Activated naive CD4-positive, alpha-beta T cell treated with anti-CD3 and anti-CD28 coated beads for 36 hours (primary cell): ENCODE measurements around the gene GRIK4. TPM values are rescaled to one million over a fixed set of nuclear protein-coding genes. Genes with fewer than 3 reads are reported as not detected.
"Not testable (repeated sequence)": the region's sequence is repeated elsewhere in the genome, so short reads cannot be mapped to it uniquely, and the experiment has no call there.

ENCODE experiments used
- CTCF ChIA-PET: fragments of 350-600 bp; sonication (Branson Sonifier 250); formaldehyde crosslinking; loops from one replicate; lab custom pipeline; 2021; ENCODE audit warnings: antibody characterized with exemption; lab: Charles Lee
- DNase-seq: peaks from one replicate; pipeline ENCODE4 v3.0.0-alpha.2; 2020
- H3K27ac Mint-ChIP-seq: one replicate; pipeline ENCODE4 v1.8.0; 2021; ENCODE audit warnings: mild to moderate bottlenecking, mixed read lengths
- H3K27me3 Mint-ChIP-seq: one replicate; pipeline ENCODE4 v1.8.0; 2021; ENCODE audit warnings: low read depth, mixed read lengths
- H3K36me3 Mint-ChIP-seq: one replicate; pipeline ENCODE4 v1.8.0; 2021; ENCODE audit warnings: low read depth, mixed read lengths
- H3K4me1 Mint-ChIP-seq: one replicate; pipeline ENCODE4 v1.8.0; 2021; ENCODE audit warnings: low read depth, mixed read lengths
- H3K4me3 Mint-ChIP-seq: one replicate; pipeline ENCODE4 v1.8.0; 2021; ENCODE audit warnings: mild to moderate bottlenecking, moderate library complexity, mixed read lengths
- H3K9me3 Mint-ChIP-seq: one replicate; pipeline ENCODE4 v1.8.0; 2021; ENCODE audit warnings: mixed read lengths
- intact Hi-C: fragments of 100-400 bp; cut with micrococcal nuclease; formaldehyde crosslinking; loops from one replicate; pipeline ENCODE4 v1.15.1; 2023
- total RNA-seq, 2 experiments: library from RNA; stranded (reverse); gene quantifications; one replicate each; pipeline ENCODE4 v1.2.3, GENCODE V29; 2021

Gene GRIK4
- total RNA-seq, 2 experiments from 2014 or later, result not detected

GRCh38 chr11:120750647-120751549, 239.3 kb downstream of the GRIK4 start:
- DNase-seq, result no peak
- intact Hi-C loops, result no loop called here
- H3K27me3 Mint-ChIP-seq, result peaks cover 7% of the 10 kb centered on the region
- H3K4me1 Mint-ChIP-seq, result no peaks in the 10 kb centered on the region
- H3K27ac Mint-ChIP-seq, result no peak overlapping the region
- H3K9me3 Mint-ChIP-seq, result no peaks in the 10 kb centered on the region
- H3K4me3 Mint-ChIP-seq, result no peak overlapping the region
- H3K36me3 Mint-ChIP-seq, result no peaks in the 10 kb centered on the region
- CTCF ChIA-PET, result no interaction called here

GRCh38 chr11:120751550-120751949, 240.0 kb downstream of the GRIK4 start:
- CTCF ChIA-PET, result no interaction called here
- intact Hi-C loops, result no loop called here
- Mint-ChIP-seq H3K27me3 (peaks cover 7% of the 10 kb centered on the region), H3K4me1 (no peaks in the 10 kb centered on the region), H3K27ac (no peak overlapping the region), H3K4me3 (no peak overlapping the region), H3K9me3 (no peaks in the 10 kb centered on the region), H3K36me3 (no peaks in the 10 kb centered on the region)
- DNase-seq, result no peak

GRCh38 chr11:120752668-120753067, 241.1 kb downstream of the GRIK4 start:
- Mint-ChIP-seq H3K27me3 (peaks cover 3% of the 10 kb centered on the region), H3K27ac (no peak overlapping the region), H3K4me1 (no peaks in the 10 kb centered on the region), H3K4me3 (no peak overlapping the region), H3K9me3 (no peaks in the 10 kb centered on the region), H3K36me3 (no peaks in the 10 kb centered on the region)
- intact Hi-C loops, result no loop called here
- DNase-seq, result no peak
- CTCF ChIA-PET, result no interaction called here

- H3K4me1 Mint-ChIP-seq, result no peaks in the 10 kb centered on the region
- CTCF ChIA-PET, result no interaction called here
- no peaks in the 10 kb centered on the region for H3K27me3 Mint-ChIP-seq
- intact Hi-C loops, result no loop called here
- no peak for DNase-seq
- no peaks in the 10 kb centered on the region for H3K36me3 Mint-ChIP-seq
- H3K9me3 Mint-ChIP-seq, result no peaks in the 10 kb centered on the region
- no peak overlapping the region for H3K27ac Mint-ChIP-seq
- H3K4me3 Mint-ChIP-seq, result no peak overlapping the region
Measured at GRCh38 chr11:120756931-120757330, 245.4 kb downstream of the GRIK4 start.

- intact Hi-C loops, result no loop called here
- H3K4me3 Mint-ChIP-seq, result no peak overlapping the region
- peaks cover 12% of the 10 kb centered on the region for H3K27me3 Mint-ChIP-seq
- no peaks in the 10 kb centered on the region for H3K36me3 Mint-ChIP-seq
- H3K27ac Mint-ChIP-seq, result no peak overlapping the region
- CTCF ChIA-PET, result no interaction called here
- H3K4me1 Mint-ChIP-seq, result no peaks in the 10 kb centered on the region
- DNase-seq, result no peak
- no peaks in the 10 kb centered on the region for H3K9me3 Mint-ChIP-seq
Measured at GRCh38 chr11:120759046-120759445, 247.5 kb downstream of the GRIK4 start.

- intact Hi-C loops, H3K4me1 Mint-ChIP-seq, H3K27ac Mint-ChIP-seq, CTCF ChIA-PET, DNase-seq, H3K9me3 Mint-ChIP-seq, H3K36me3 Mint-ChIP-seq, H3K4me3 Mint-ChIP-seq: not testable (repeated sequence)
- peaks cover 31% of the 10 kb centered on the region for H3K27me3 Mint-ChIP-seq
Measured at GRCh38 chr11:120765710-120766109, 254.2 kb downstream of the GRIK4 start.

- Mint-ChIP-seq H3K27ac (no peak overlapping the region), H3K36me3 (no peaks in the 10 kb centered on the region), H3K27me3 (peaks cover 35% of the 10 kb centered on the region), H3K4me1 (no peaks in the 10 kb centered on the region), H3K9me3 (peaks cover 2% of the 10 kb centered on the region), H3K4me3 (no peak overlapping the region)
- CTCF ChIA-PET, result no interaction called here
- no peak for DNase-seq
- intact Hi-C loops, result no loop called here
Measured at GRCh38 chr11:120766318-120766717, 254.8 kb downstream of the GRIK4 start.

GRCh38 chr11:120768949-120769348, 257.4 kb downstream of the GRIK4 start:
- H3K36me3 Mint-ChIP-seq, result no peaks in the 10 kb centered on the region
- no peak for DNase-seq
- H3K9me3 Mint-ChIP-seq, result peaks cover 2% of the 10 kb centered on the region
- H3K27ac Mint-ChIP-seq, result no peak overlapping the region
- CTCF ChIA-PET, result no interaction called here
- H3K27me3 Mint-ChIP-seq, result peaks cover 28% of the 10 kb centered on the region
- H3K4me1 Mint-ChIP-seq, result no peaks in the 10 kb centered on the region
- intact Hi-C loops, result no loop called here
- no peak overlapping the region for H3K4me3 Mint-ChIP-seq

GRCh38 chr11:120769906-120770305, 258.4 kb downstream of the GRIK4 start:
- Mint-ChIP-seq H3K27me3 (peaks cover 25% of the 10 kb centered on the region), H3K9me3 (peaks cover 2% of the 10 kb centered on the region)
- intact Hi-C loops, result no loop called here

GRCh38 chr11:120771551-120772060, 260.1 kb downstream of the GRIK4 start:
- Mint-ChIP-seq H3K27me3 (peaks cover 17% of the 10 kb centered on the region), H3K4me3 (no peak overlapping the region), H3K4me1 (no peaks in the 10 kb centered on the region), H3K9me3 (peaks cover 2% of the 10 kb centered on the region), H3K36me3 (no peaks in the 10 kb centered on the region), H3K27ac (no peak overlapping the region)
- CTCF ChIA-PET, result no interaction called here
- no peak for DNase-seq
- intact Hi-C loops, result no loop called here

More at GRCh38 chr11:120769906-120770305, 258.4 kb downstream of the GRIK4 start:
- no peak for DNase-seq
- no peak overlapping the region for H3K4me3 Mint-ChIP-seq
- no peak overlapping the region for H3K27ac Mint-ChIP-seq
- no peaks in the 10 kb centered on the region for H3K36me3 Mint-ChIP-seq
- H3K4me1 Mint-ChIP-seq, result no peaks in the 10 kb centered on the region
- CTCF ChIA-PET, result no interaction called here

- Mint-ChIP-seq H3K27ac (no peak overlapping the region), H3K4me3 (no peak overlapping the region), H3K27me3 (peaks cover 12% of the 10 kb centered on the region), H3K4me1 (no peaks in the 10 kb centered on the region), H3K36me3 (no peaks in the 10 kb centered on the region), H3K9me3 (peaks cover 2% of the 10 kb centered on the region)
- intact Hi-C loops, result no loop called here
- CTCF ChIA-PET, result no interaction called here
- no peak for DNase-seq
Measured at GRCh38 chr11:120773501-120774031, 262.0 kb downstream of the GRIK4 start.

- intact Hi-C loops, result no loop called here
- Mint-ChIP-seq H3K4me1 (no peaks in the 10 kb centered on the region), H3K36me3 (no peaks in the 10 kb centered on the region), H3K27me3 (peaks cover 12% of the 10 kb centered on the region), H3K4me3 (no peak overlapping the region), H3K9me3 (no peaks in the 10 kb centered on the region), H3K27ac (no peak overlapping the region)
- CTCF ChIA-PET, result no interaction called here
- DNase-seq, result no peak
Measured at GRCh38 chr11:120774591-120775386, 263.2 kb downstream of the GRIK4 start.
